ENCODE data around the gene FAM163B.

- TF ChIP-seq CTCF (IDR thresholded peaks at IDR 0.05 in 8 of 11, conservative IDR thresholded peaks at IDR 0.05 in 3 of 11), result no peak
- TF ChIP-seq POLR2AphosphoS5 (IDR thresholded peaks at IDR 0.05), result no peak
These were observed 3.1 kb downstream of the FAM163B start for GRCh38 chr9:133605856-133606707.
